CD4-positive, alpha-beta T cell treated with Interleukin-15 for 4 hours (primary cell): ENCODE results near the gene DUSP23.
A peak's percentile ranks its signal among the peaks of the same experiment; 100 is the strongest.

Experiments
- DNase-seq: peaks from one replicate; pipeline ENCODE4 v3.0.0-alpha.2; 2020; ENCODE audit warnings: low spot score

Gene DUSP23

DNA sequence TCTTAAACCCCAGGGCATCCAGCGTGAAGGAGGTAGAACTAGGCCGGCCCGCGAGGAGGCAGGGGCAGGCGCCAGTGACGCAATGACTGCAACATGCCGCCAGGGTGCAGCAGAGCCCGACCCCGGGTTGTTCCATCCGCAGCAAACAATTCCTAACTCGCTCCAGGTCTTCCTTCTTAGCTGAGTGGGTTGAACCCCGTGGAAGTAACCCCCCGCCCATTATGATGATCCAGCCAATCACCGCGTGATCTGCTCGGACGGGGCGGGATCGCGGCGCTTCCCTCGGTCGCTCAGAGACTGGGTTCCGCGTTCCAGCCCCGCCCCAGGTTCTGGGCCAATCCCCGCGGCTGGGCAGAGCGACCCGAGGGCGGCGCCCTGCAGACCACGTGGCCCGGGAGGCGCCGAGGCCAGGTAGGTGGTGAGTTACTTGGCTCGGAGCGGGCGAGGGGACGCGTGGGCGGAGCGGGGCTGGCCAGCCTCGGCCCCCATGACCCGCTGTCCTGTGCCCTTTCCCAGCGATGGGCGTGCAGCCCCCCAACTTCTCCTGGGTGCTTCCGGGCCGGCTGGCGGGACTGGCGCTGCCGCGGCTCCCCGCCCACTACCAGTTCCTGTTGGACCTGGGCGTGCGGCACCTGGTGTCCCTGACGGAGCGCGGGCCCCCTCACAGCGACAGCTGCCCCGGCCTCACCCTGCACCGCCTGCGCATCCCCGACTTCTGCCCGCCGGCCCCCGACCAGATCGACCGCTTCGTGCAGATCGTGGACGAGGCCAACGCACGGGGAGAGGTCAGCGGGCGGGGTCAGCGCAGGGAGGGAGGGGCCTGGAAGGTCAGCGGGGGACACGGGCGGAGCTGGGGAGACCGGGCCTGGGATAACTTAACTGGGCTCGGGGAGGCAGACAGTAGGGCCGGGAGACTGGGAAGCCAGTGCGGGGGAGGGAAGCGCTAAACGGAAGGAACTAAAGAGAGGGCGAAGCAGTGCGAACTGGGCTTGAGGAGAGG lies at the start of gene DUSP23:
DUSP23 (plus strand) TSS at position 380 of the 1,000 bp plus-strand sequence; CDS start at position 519, 139 bp downstream.
- peak; percentile 98 for DNase-seq

DNA sequence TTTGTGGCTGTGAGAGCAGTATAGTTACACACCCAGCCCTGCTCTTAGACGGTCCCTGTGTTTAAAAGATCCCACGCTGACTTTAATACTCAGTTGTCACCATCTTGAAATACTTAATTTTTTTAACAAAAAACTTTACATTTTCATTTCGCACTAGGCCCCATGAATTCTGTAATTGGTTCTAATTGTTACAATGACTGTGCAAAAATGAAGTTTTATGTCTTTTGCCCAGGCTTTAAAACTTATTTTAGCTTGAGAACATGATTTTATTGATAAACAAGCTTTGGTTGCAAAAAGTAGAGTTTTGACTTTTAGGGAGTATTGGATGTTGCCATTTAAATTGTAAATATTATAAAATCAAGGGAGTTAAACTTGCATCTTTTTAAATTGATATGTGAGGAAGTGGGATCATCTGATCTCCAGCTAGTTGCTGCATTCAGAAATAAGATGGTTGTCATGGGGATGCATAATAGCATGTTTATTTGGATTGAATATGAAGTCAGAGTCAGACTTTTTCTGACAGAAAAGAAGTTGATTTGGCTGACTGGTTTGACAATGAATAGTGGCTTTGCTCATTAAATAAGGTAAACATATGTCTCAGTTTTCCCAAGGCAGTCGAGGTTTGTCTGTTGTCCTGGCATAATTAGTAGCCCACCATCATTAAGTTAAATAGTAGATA lies 43.4 kb upstream of the DUSP23 start:
- DNase-seq: no peak

DNA sequence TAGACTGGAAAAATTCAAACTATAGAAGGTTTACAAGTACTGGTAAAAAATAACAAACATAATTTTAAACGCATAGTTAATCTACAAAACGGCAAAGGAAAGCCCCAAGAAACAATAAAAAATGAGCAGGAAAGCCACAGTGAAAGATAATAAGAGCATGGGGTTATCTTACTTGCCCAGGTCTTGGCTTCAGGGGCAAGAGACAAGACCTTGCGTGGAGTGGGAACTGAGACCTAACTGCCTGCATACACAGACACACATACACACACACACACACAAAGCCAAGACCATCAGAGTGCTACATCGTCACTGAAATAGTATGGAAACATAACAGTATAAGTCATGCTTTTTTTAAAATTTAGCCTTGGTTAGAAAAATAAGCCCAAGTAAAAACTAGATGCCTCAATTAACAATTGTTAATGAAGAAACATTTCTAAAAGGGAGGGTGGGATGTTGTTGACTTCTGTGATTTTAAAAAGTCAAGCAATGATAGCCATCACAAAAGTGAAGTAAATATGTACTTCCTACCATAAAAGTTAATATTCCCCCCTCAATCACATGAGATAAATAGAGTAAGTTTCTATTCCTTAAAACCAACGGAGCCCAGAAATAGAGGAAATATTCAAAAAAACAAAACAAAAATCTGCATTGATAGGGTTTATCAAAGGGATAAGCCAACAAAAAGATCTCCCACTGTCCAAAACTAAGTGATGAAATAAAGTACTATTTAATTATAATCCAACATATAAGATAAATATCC lies 36.9 kb upstream of the DUSP23 start:
- DNase-seq: no peak

DNA sequence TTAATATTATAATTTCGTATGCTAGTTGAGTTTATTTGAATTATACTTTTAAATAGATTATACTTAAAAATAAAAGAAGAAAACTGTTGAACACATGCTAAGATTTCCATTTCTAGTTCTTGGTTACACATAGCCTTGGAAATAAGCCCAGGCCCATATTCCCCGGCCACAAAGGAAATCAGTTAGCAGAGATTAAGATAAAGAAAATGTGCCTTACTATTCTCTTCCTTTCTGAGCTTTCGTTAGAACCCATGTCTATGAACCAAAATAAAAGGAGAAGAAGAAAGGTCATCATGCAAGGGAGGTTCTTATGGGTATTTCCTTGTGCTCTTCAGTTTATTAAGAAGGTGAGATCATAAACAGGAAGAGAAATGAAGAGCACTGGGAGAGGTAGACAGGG lies 34.1 kb upstream of the DUSP23 start:
- DNase-seq: no peak

- DNase-seq: no peak
Observed at GRCh38 chr1:159748370-159748769, 32.4 kb upstream of the DUSP23 start.

DNA sequence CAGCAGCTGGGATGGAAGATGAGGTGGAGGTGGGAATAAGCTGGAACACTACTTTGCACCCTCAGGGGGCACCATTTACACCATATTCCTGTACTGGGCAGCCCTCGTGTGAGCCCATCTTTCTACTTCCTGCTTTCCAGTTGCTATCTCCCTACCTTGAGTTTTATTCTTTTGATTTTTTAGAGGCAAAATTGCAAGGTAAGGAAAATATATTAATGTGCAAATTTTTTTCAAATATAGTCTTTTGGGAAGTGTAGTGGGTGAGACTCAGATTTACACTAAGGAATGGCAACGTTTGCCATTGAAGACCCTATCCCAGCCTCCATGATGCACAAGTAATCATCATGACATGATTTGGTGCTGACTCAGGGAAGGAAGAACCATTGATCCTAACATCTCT lies 31.1 kb upstream of the DUSP23 start:
- no peak for DNase-seq

DNA sequence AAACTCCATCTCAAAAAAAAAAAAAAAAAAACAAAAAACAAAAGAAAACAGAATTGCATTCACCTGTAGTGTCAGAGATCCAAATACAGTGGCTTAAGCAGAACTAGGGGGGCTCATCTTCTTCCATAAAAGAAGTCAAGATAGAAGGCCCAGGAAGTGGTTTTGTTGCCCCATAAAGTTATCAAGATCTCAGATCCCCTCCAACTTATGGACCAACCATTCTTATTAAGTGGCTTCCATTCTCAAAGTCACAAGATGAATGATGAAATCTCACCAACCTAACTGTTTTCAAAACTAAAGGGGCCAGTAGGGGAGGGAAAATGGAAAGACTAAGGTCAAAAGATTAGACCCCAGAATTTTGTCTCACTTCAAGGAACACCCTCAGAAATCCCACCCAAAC lies 30.1 kb upstream of the DUSP23 start:
- no peak for DNase-seq

GRCh38 chr1:159751031-159751430 lies 29.7 kb upstream of the DUSP23 start:
- no peak for DNase-seq

GRCh38 chr1:159752135-159752580 lies 28.6 kb upstream of the DUSP23 start:
- no peak for DNase-seq

DNA sequence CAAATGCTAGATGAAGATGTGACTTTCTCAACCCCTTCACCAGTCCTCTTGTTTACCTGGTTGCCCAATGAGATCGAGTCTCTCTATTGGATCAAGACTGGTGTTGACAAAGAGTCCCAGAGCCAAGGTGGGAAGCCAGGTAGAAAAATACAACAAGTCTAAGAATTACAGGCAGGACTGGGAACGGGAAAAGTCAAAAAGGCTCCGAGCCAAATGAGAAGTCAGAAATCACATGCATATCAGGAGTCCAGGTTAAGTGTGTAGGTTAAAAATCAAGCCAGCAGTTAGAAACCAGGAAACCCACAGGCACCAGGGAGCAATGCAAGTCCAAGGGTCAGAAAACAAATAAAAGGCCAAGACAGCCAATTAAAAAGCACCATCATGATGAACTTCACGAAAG lies 27.4 kb upstream of the DUSP23 start:
- DNase-seq: no peak

GRCh38 chr1:159755451-159756007 lies 25.2 kb upstream of the DUSP23 start:
- no peak for DNase-seq

DNA sequence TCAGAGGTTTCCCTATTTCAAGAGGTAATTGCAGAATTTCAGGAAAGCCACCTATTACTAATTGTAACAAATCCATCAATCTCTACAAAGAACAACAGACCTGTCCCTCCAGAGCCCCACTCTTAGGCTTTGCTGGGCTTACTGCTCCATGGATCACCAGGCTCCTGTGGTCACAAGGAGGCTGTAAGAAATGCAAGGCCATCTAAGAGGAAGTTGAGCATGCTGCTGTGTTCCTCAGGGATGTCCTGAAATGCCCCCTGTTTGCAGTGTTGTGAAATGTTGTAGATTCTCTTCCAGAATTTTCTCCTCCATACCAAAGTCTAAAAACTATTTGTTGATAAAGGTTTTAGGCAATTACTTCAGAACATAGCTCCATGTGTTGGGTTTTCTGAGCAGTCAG lies 24.4 kb upstream of the DUSP23 start:
- DNase-seq: no peak

DNA sequence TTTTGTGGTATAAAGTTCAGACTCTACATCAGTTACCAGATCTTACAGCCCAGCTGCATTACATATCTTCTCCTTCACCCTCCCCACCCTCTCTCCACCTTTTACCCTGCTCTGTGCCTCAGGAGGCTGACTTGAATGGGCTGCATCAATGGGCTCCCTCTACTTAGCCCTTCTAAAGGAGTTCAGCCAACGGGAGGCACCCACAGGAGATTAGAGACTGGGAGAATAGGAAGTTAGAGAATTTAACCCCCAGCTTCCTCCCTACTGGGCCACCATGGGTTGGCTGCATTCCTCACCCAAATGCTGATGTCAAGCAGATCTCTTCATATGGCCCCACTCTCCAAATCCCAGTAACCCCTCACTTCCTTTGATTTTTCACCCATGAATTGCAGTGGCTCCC lies 17.1 kb upstream of the DUSP23 start:
- DNase-seq: no peak

GRCh38 chr1:159765806-159766205 lies 15.0 kb upstream of the DUSP23 start:
- no peak for DNase-seq

DNA sequence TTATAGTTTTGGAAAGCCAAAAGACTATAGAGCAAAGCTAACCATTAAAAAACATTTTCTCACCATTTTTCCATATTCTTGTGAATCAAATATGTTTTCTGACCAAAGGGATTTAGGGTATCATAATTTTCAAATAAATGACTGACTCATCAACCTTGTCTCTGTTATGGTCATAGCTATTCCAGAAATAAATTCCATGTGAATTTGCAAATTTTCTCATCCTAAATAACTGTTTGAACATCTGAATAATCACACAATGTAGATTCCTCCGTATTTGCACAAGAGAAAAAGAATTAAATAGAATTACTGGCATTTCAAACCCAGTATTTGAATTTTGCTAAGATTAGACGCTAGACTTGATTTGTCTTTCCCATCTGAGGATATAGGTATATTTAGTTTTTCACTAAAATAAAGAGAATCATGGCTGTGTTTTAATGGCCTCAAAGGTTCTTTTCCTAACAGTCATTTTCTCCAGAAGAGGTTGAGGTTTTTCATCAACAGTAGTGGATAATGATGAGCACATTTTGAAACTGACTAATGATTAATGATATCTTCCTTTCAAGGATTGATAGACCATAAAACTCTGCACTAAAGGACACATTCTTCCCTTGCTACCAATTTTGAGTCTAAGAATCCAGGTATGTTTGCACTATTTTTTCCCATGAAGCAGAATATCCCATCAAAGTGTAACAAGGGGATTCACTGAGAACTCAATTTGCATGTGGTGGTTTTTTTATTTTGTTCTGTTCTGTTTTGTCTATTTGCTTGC lies 9.5 kb upstream of the DUSP23 start:
- no peak for DNase-seq

GRCh38 chr1:159774465-159774864 lies 6.3 kb upstream of the DUSP23 start:
- DNase-seq: no peak

- no peak for DNase-seq
Observed at GRCh38 chr1:159775716-159776115, 5.0 kb upstream of the DUSP23 start.

- no peak for DNase-seq
Observed at GRCh38 chr1:159778266-159778665, 2.5 kb upstream of the DUSP23 start.

DNA sequence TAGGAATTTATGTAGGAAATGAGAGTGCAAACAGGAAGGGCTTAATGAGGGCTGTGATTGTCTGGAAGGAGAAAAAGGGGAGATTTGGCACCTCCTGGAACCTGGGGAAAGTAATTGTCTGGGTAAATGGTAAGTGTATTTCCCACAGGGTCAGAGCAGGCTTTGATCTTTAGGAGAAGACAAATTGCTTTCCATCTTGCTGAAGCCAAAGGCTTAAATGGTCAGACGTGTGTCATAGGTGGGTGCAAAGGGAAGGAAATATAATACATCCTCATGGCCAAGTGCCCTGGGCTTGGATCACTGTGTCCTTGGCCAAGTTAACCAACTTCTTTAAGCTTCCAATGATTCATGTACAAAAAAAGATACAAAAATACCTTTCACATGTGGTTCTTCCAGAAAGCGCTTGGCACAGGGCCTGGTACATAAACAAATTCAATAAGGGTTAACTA lies 1.3 kb upstream of the DUSP23 start:
- no peak for DNase-seq

DNA sequence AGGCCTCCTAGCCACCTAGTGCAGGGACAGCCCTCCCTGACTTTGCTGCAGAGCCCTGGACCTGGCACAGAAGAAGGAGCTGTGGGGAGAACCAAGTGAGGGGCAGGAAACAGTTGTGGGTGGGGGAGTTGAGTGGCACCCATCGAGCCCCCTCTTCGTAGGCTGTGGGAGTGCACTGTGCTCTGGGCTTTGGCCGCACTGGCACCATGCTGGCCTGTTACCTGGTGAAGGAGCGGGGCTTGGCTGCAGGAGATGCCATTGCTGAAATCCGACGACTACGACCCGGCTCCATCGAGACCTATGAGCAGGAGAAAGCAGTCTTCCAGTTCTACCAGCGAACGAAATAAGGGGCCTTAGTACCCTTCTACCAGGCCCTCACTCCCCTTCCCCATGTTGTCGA lies 1.2 kb downstream of the DUSP23 start:
- no peak for DNase-seq

DNA sequence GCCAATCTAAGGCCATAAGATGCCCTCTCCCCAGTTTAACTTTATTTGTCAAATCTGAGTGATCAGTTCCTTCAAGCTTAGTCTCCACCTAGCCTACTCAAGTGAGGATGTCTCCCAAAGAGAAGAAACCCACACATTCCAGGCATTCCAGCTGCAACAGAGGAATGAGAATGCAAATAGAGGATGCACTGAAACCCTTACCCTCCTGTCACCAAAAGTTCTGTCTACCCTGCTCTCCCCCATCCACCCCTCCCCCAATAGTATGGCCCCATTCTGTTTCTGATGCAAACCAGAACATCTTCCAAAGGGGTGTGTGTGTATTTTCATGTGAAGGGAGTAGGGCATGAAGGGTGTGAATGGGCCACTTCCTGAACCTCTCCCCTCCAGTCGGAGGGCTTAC lies 3.0 kb downstream of the DUSP23 start:
- no peak for DNase-seq
